ENCODE results near the gene WDR19. TPM values are rescaled to one million over a fixed set of nuclear protein-coding genes. Genes with fewer than 3 reads are reported as not detected.

The WDR19 gene
- total RNA-seq, 1 experiment from 2014 or later: 5.8 TPM

GRCh38 chr4:39303871-39304270 is 121.5 kb downstream of the WDR19 start:
- DNase-seq (ENCODE audit: low spot score): no peak

- no peak for DNase-seq (ENCODE audit: low spot score)
Measured at GRCh38 chr4:39304651-39305050, 122.3 kb downstream of the WDR19 start.

GRCh38 chr4:39305912-39306677 is 123.8 kb downstream of the WDR19 start:
- DNase-seq (ENCODE audit: low spot score): no peak

GRCh38 chr4:39308611-39309010 is 126.3 kb downstream of the WDR19 start:
- DNase-seq (ENCODE audit: low spot score): no peak

- DNase-seq (ENCODE audit: low spot score): no peak
Measured at GRCh38 chr4:39312816-39313215, 130.5 kb downstream of the WDR19 start.

- peak; percentile 5 for DNase-seq (ENCODE audit: low spot score)
Measured at GRCh38 chr4:39319676-39320075, 137.3 kb downstream of the WDR19 start.

- no peak for DNase-seq (ENCODE audit: low spot score)
Measured at GRCh38 chr4:39320381-39321115, 138.2 kb downstream of the WDR19 start.

GRCh38 chr4:39323821-39324220 is 141.5 kb downstream of the WDR19 start:
- DNase-seq (ENCODE audit: low spot score): no peak

GRCh38 chr4:39324446-39324845 is 142.1 kb downstream of the WDR19 start:
- no peak for DNase-seq (ENCODE audit: low spot score)

- DNase-seq (ENCODE audit: low spot score): no peak
Measured at GRCh38 chr4:39324897-39325613, 142.7 kb downstream of the WDR19 start.

- no peak for DNase-seq (ENCODE audit: low spot score)
Measured at GRCh38 chr4:39326468-39326977, 144.2 kb downstream of the WDR19 start.

- DNase-seq (ENCODE audit: low spot score): no peak
Measured at GRCh38 chr4:39330353-39330752, 148.0 kb downstream of the WDR19 start.

- no peak for DNase-seq (ENCODE audit: low spot score)
Measured at GRCh38 chr4:39331191-39331590, 148.9 kb downstream of the WDR19 start.

Small RNA genes within 50 kb of the gene (small RNA-seq; reads per million reads assigned to genes)
- gene RNU6-32P: not detected

Other genes starting within 250 kb of the WDR19 start
- not detected in 2 replicates for gene TMEM156, start 150.1 kb upstream of the WDR19 start, total RNA-seq (2014; rRNA removed; shearing (Covaris generic))
- gene KLHL5, start 120.3 kb upstream of the WDR19 start, total RNA-seq (2014; rRNA removed; shearing (Covaris generic)): 0.73 and 0.97 TPM in 2 replicates
- gene RFC1, start 183.8 kb downstream of the WDR19 start, total RNA-seq (2014; rRNA removed; shearing (Covaris generic)): 25.2 and 26.6 TPM in 2 replicates
- gene KLB, start 224.4 kb downstream of the WDR19 start, total RNA-seq (2014; rRNA removed; shearing (Covaris generic)): 0.23 and 0.26 TPM in 2 replicates

Data from HT-29 (cell line).